Neural progenitor cell (in vitro differentiated cells): Measurements from ENCODE around the gene ERC2.

Experiments used
- EZH2 ChIP-seq: fragments of 200-600 bp; sonication (generic); IDR thresholded peaks from 2 replicates; pipeline ENCODE4 v1.6.1; 2017; ENCODE audit warnings: antibody characterized with exemption, mild to moderate bottlenecking, moderate library complexity
- EZH2phosphoT487 ChIP-seq: fragments of 200-600 bp; sonication (generic); IDR thresholded peaks from 2 replicates; pipeline ENCODE4 v1.6.1; 2017; ENCODE audit warnings: antibody characterized with exemption
- TF ChIP-seq, protein P1 (sequence below): fragments of 200-600 bp; sonication (generic); IDR thresholded peaks from 2 replicates; pipeline ENCODE4 v1.5.1; 2017; ENCODE audit warnings: antibody characterized with exemption, mild to moderate bottlenecking

DNA sequence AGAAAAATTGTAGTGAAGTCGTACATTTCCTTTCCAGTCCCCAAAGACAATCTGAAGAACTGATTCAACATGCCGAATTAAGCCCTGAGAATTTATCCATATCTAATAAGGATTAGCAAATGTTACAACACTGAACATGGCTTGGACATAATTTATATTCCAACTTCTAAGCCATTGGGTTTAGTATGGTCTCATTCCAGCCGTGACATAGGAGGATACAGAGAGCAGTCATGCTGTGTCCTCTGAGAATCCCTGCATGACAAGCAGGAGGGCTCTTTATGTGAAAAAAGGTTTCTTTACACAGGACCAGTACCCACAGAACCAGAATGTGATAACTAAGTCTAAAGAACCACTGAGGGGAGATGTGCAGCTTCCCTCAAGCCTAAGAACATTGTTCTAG lies 749.3 kb downstream of the ERC2 start:
- TF ChIP-seq, protein P1, sequence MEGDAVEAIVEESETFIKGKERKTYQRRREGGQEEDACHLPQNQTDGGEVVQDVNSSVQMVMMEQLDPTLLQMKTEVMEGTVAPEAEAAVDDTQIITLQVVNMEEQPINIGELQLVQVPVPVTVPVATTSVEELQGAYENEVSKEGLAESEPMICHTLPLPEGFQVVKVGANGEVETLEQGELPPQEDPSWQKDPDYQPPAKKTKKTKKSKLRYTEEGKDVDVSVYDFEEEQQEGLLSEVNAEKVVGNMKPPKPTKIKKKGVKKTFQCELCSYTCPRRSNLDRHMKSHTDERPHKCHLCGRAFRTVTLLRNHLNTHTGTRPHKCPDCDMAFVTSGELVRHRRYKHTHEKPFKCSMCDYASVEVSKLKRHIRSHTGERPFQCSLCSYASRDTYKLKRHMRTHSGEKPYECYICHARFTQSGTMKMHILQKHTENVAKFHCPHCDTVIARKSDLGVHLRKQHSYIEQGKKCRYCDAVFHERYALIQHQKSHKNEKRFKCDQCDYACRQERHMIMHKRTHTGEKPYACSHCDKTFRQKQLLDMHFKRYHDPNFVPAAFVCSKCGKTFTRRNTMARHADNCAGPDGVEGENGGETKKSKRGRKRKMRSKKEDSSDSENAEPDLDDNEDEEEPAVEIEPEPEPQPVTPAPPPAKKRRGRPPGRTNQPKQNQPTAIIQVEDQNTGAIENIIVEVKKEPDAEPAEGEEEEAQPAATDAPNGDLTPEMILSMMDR, result no peak
- TF ChIP-seq EZH2, result no peak
- no peak for TF ChIP-seq EZH2phosphoT487
